ENCODE results near the gene CRYBG2.

- no peak for TF ChIP-seq CTCF (IDR thresholded peaks at IDR 0.05; ENCODE audit: low read length)
- no peak for TF ChIP-seq EZH2 (optimal IDR thresholded peaks at IDR 0.05; ENCODE audit: low read depth, low read length)
Measured at GRCh38 chr1:26351590-26352337, 2.2 kb downstream of the CRYBG2 start.
